SK-N-SH (cell line): Measurements from ENCODE around the gene RPL5. TPM values are rescaled to one million over a fixed set of nuclear protein-coding genes. Genes with fewer than 3 reads are reported as not detected.

Experiments used
- CTCF ChIA-PET: fragments of 300-600, 350-600 bp; formaldehyde crosslinking; extraction: SDS; loops from one replicate; lab custom pipeline; 2021; lab: Yijun Ruan, JAX
- POLR2A ChIA-PET: fragments of 350-600 bp; sonication (Branson Sonifier 250); formaldehyde crosslinking; extraction: SDS; loops from one replicate; lab custom pipeline; 2020; ENCODE audit warnings: antibody characterized with exemption, inconsistent platforms; lab: Yijun Ruan, JAX
- DNase-seq: peaks from one replicate; pipeline ENCODE4 v3.0.0; 2012
- H2AFZ ChIP-seq: fragments of 200-600 bp; sonication (generic); 2 replicates; pipeline ENCODE4 v1.8.1; 2016; ENCODE audit warnings: antibody characterized with exemption, mild to moderate bottlenecking, low read depth
- H3F3A ChIP-seq: fragments of 200-600 bp; sonication (generic); replicated peaks from 2 replicates; pipeline ENCODE3; 2016; ENCODE audit warnings: antibody characterized with exemption, mild to moderate bottlenecking; ENCODE audit not compliant: insufficient read depth
- H3K27ac ChIP-seq, 2 experiments: fragments of 200-500 bp in 1 of 2; fragments of 200-600 bp in 1 of 2; sonication (Bioruptor generic) in 1 of 2; sonication (generic), shearing (Covaris generic) in 1 of 2; 2 replicates each; pipeline versions ENCODE4 v1.5.1 to v1.6.1; 2014 to 2016; ENCODE audit warnings: low read depth in 2 of 2, inconsistent platforms in 1 of 2, low read length in 1 of 2, mild to moderate bottlenecking in 1 of 2, mixed read lengths in 1 of 2
- H3K27me3 ChIP-seq: fragments of 200-600 bp; sonication (generic), shearing (Covaris generic); 2 replicates; pipeline ENCODE4 v1.6.1; 2016; ENCODE audit warnings: mixed run types; ENCODE audit not compliant: insufficient read depth
- H3K36me3 ChIP-seq, 2 experiments: fragments of 200-500 bp in 1 of 2; fragments of 200-600 bp in 1 of 2; sonication (Bioruptor generic) in 1 of 2; sonication (generic) in 1 of 2; replicated peaks in 1 of 2; 2 replicates each; pipeline versions ENCODE3 to v1.5.1; 2014 to 2016; ENCODE audit warnings: low read length in 1 of 2, mild to moderate bottlenecking in 1 of 2; ENCODE audit not compliant: insufficient read depth in 2 of 2, control insufficient read depth in 1 of 2
- H3K4me1 ChIP-seq, 2 experiments: fragments of 200-500 bp in 1 of 2; fragments of 200-600 bp in 1 of 2; sonication (Bioruptor generic) in 1 of 2; sonication (generic), shearing (Covaris generic) in 1 of 2; 2 replicates each; pipeline versions ENCODE4 v1.5.1 to v1.6.1; 2014 to 2016; ENCODE audit warnings: low read depth in 1 of 2, low read length in 1 of 2, mixed run types in 1 of 2; ENCODE audit not compliant: insufficient read depth in 2 of 2, control insufficient read depth in 1 of 2
- H3K4me2 ChIP-seq: fragments of 200-600 bp; sonication (generic), shearing (Covaris generic); 2 replicates; pipeline ENCODE4 v1.6.1; 2017; ENCODE audit warnings: mixed run types
- H3K4me3 ChIP-seq, 2 experiments: fragments of 200-500 bp in 1 of 2; fragments of 200-600 bp in 1 of 2; sonication (Bioruptor generic) in 1 of 2; sonication (generic), shearing (Covaris generic) in 1 of 2; 2 replicates each; pipeline versions ENCODE4 v1.5.1 to v1.8.1; 2014 to 2016; ENCODE audit warnings: low read depth in 2 of 2, inconsistent platforms in 1 of 2, low read length in 1 of 2, mild to moderate bottlenecking in 1 of 2, mixed read lengths in 1 of 2, moderate library complexity in 1 of 2
- H3K79me2 ChIP-seq: fragments of 200-600 bp; sonication (generic); 2 replicates; pipeline ENCODE4 v1.8.1; 2017; ENCODE audit warnings: mild to moderate bottlenecking; ENCODE audit not compliant: insufficient read depth
- H3K9ac ChIP-seq: fragments of 200-600 bp; sonication (generic); 2 replicates; pipeline ENCODE4 v1.6.1; 2017; ENCODE audit warnings: mixed run types
- H3K9me2 ChIP-seq: fragments of 200-600 bp; sonication (generic); 2 replicates; pipeline ENCODE4 v1.6.1; 2017; ENCODE audit warnings: mixed run types
- H3K9me3 ChIP-seq: fragments of 200-600 bp; sonication (generic); 2 replicates; pipeline ENCODE4 v1.6.1; 2017; ENCODE audit warnings: mixed run types, mild to moderate bottlenecking, moderate library complexity
- H4K20me1 ChIP-seq: fragments of 200-600 bp; sonication (generic); 2 replicates; pipeline ENCODE4 v1.6.1; 2017; ENCODE audit warnings: mild to moderate bottlenecking, mixed run types; ENCODE audit not compliant: insufficient read depth
- CTCF ChIP-seq: fragments of 200-600 bp; sonication (generic); IDR thresholded peaks from 2 replicates; pipeline ENCODE4 v1.6.1; 2017; ENCODE audit warnings: antibody characterized with exemption, mild to moderate bottlenecking, moderate library complexity
- ELF1 ChIP-seq: IDR thresholded peaks from 2 replicates; pipeline ENCODE4 v1.4.0; 2012
- FOXJ3 ChIP-seq: sonication (generic); formaldehyde crosslinking; IDR thresholded peaks from 2 replicates; pipeline ENCODE4 v1.5.1; 2020; ENCODE audit warnings: mild to moderate bottlenecking, missing genetic modification reagents
- GABPA ChIP-seq: IDR thresholded peaks from 2 replicates; pipeline ENCODE4 v1.4.0; 2012; ENCODE audit warnings: low read depth, mild to moderate bottlenecking
- GATA2 ChIP-seq: sonication (generic); formaldehyde crosslinking; IDR thresholded peaks from 2 replicates; pipeline ENCODE4 v1.5.0; 2020; ENCODE audit warnings: mild to moderate bottlenecking, missing genetic modification reagents
- IRF3 ChIP-seq: fragments of 150-350 bp; IDR thresholded peaks from 2 replicates; pipeline ENCODE4 v1.6.1; 2016; ENCODE audit warnings: mild to moderate bottlenecking, low read depth, low read length
- MEF2A ChIP-seq: IDR thresholded peaks from 2 replicates; pipeline ENCODE4 v1.4.0; 2012; ENCODE audit warnings: low read depth, borderline replicate concordance
- NFIC ChIP-seq: IDR thresholded peaks from 2 replicates; pipeline ENCODE4 v1.4.0; 2012; ENCODE audit warnings: borderline replicate concordance
- NRF1 ChIP-seq: IDR thresholded peaks from 2 replicates; pipeline ENCODE4 v1.6.1; 2012; ENCODE audit warnings: low read depth, mild to moderate bottlenecking, low read length
- PBX3 ChIP-seq: IDR thresholded peaks from 2 replicates; pipeline ENCODE4; 2012
- POLR2AphosphoS5 ChIP-seq: IDR thresholded peaks from 2 replicates; pipeline ENCODE4 v1.6.1; 2012; ENCODE audit warnings: low read depth, low read length
- RAD21 ChIP-seq: IDR thresholded peaks from 2 replicates; pipeline ENCODE4 v1.6.1; 2012; ENCODE audit warnings: mild to moderate bottlenecking, low read length
- RCOR1 ChIP-seq: fragments of 150-350 bp; IDR thresholded peaks from 2 replicates; pipeline ENCODE4 v1.6.1; 2017; ENCODE audit warnings: antibody characterized with exemption, low read length
- REST ChIP-seq: IDR thresholded peaks from 2 replicates; pipeline ENCODE4 v1.6.1; 2012; ENCODE audit warnings: mild to moderate bottlenecking, low read depth, low read length, moderate library complexity
- TAF1 ChIP-seq: IDR thresholded peaks from 2 replicates; pipeline ENCODE4 v1.6.1; 2012; ENCODE audit warnings: low read depth, mild to moderate bottlenecking, low read length, moderate library complexity, borderline replicate concordance
- TEAD4 ChIP-seq: IDR thresholded peaks from 2 replicates; pipeline ENCODE4 v1.4.0; 2012; ENCODE audit warnings: mild to moderate bottlenecking, borderline replicate concordance; ENCODE audit not compliant: insufficient read depth
- YY1 ChIP-seq: IDR thresholded peaks from 2 replicates; pipeline ENCODE4 v1.4.0; 2012; ENCODE audit warnings: low read depth, mild to moderate bottlenecking
- ZBTB33 ChIP-seq: IDR thresholded peaks from 2 replicates; pipeline ENCODE4 v1.4.0; 2012; ENCODE audit warnings: low read depth, borderline replicate concordance
- WGBS: methylation state at CpG from one replicate; pipeline ENCODE4 v1.1.6; 2017; ENCODE audit warnings: low lambda C conversion rate; 5-methylcytosine and 5-hydroxymethylcytosine counted together
- polyA plus RNA-seq, 3 experiments: library from polyadenylated mRNA; depleted of rRNA; stranded (reverse); fragments of >200 nt; gene quantifications; 2 replicates each; pipeline ENCODE4 v1.2.3, GENCODE V29; 2012

RPL5 gene
- polyA plus RNA-seq, 1 of the 3 experiments (the other 2 are of a cell fraction) = 1,489 TPM

GRCh38 chr1:92837062-92837461, 5.2 kb downstream of the RPL5 start:
- H3K27me3 ChIP-seq = no peaks in the 10 kb centered on the region
- DNase-seq = no peak
- TF ChIP-seq CTCF = no peak
- no peak for TF ChIP-seq NRF1
- TF ChIP-seq IRF3 = no peak
- TF ChIP-seq YY1 = no peak
- no peak for TF ChIP-seq RAD21
- no peak for TF ChIP-seq TAF1
- no peak for TF ChIP-seq POLR2AphosphoS5
- TF ChIP-seq GABPA = no peak
- TF ChIP-seq MEF2A = no peak
- TF ChIP-seq, all 33 proteins: peak for 0
- H2AFZ ChIP-seq = no peak overlapping the region
- no peaks in the 10 kb centered on the region for H3K9me3 ChIP-seq
- no peak overlapping the region for H3K4me3 ChIP-seq
- peaks cover 86% of the 10 kb centered on the region for H3K79me2 ChIP-seq
- peaks cover 88 to 95% of the 10 kb centered on the region in 2 experiments for H3K36me3 ChIP-seq
- ChIA-PET POLR2A (no interaction called here), CTCF (interaction anchor here (1.1 to 3.7 kb wide), 4 partner anchors 19 to 157 kb away, joined by 5 to 10 read pairs (median 7); no protein-coding TSS in a partner anchor)
- peaks cover 89% of the 10 kb centered on the region for H4K20me1 ChIP-seq
- H3F3A ChIP-seq = peaks cover 65% of the 10 kb centered on the region
- 97% methylated on average over 2 of the region's 2 CpGs for WGBS
- peaks cover 18 to 39% of the 10 kb centered on the region in 2 experiments; a peak in 3 of 4 replicates for H3K4me1 ChIP-seq
- peak overlapping the region in 1 of 2 experiments; percentile 1; a peak in 1 of 4 replicates for H3K27ac ChIP-seq
- H3K4me2 ChIP-seq = no peak overlapping the region
- H3K9ac ChIP-seq = no peak overlapping the region
- no peaks in the 10 kb centered on the region for H3K9me2 ChIP-seq

- Histone ChIP-seq H3K27me3 (no peaks in the 10 kb centered on the region), H3K9me3 (no peaks in the 10 kb centered on the region), H3K27ac (no peak overlapping the region), H3K4me1 (peaks cover 15 to 34% of the 10 kb centered on the region in 2 experiments; a peak in 3 of 4 replicates), H4K20me1 (peaks cover 78% of the 10 kb centered on the region), H3K79me2 (peaks cover 71% of the 10 kb centered on the region), H3K36me3 (peaks cover 98% of the 10 kb centered on the region in 2 experiments), H3K4me2 (no peak overlapping the region), H3K9ac (no peak overlapping the region), H3K9me2 (no peaks in the 10 kb centered on the region), H3K4me3 (no peak overlapping the region), H3F3A (peaks cover 72% of the 10 kb centered on the region), H2AFZ (no peak overlapping the region)
- WGBS = 14% methylated on average over 1 of the region's 1 CpG
- ChIA-PET CTCF (interaction anchor here (0.8 to 2.5 kb wide), 4 partner anchors 20 to 165 kb away, joined by 3 to 8 read pairs (median 6); no protein-coding TSS in a partner anchor), POLR2A (no interaction called here)
- no peak for DNase-seq
- TF ChIP-seq NRF1 = no peak
- no peak for TF ChIP-seq PBX3
- no peak for TF ChIP-seq FOXJ3 (CRISPR knock-in tag)
- TF ChIP-seq ZBTB33 = no peak
- TF ChIP-seq ELF1 = no peak
- TF ChIP-seq RCOR1 = no peak
- TF ChIP-seq REST = no peak
- TF ChIP-seq NFIC = no peak
- no peak for TF ChIP-seq GATA2
- TF ChIP-seq TEAD4 = no peak
- TF ChIP-seq MEF2A = no peak
Observed at GRCh38 chr1:92838519-92838918, 6.7 kb downstream of the RPL5 start.
